Aortic smooth muscle cell (primary cell): Measurements from ENCODE around the gene M6PR. TPM values are rescaled to one million over a fixed set of nuclear protein-coding genes. Genes with fewer than 3 reads are reported as not detected.

Source experiments
- total RNA-seq: library from RNA; depleted of rRNA; stranded (reverse); fragments of >200 nt; gene quantifications from 2 replicates; pipeline ENCODE4 v1.2.3, GENCODE V29; 2014

M6PR gene
- total RNA-seq, result 327 and 416 TPM in 2 replicates

DNA sequence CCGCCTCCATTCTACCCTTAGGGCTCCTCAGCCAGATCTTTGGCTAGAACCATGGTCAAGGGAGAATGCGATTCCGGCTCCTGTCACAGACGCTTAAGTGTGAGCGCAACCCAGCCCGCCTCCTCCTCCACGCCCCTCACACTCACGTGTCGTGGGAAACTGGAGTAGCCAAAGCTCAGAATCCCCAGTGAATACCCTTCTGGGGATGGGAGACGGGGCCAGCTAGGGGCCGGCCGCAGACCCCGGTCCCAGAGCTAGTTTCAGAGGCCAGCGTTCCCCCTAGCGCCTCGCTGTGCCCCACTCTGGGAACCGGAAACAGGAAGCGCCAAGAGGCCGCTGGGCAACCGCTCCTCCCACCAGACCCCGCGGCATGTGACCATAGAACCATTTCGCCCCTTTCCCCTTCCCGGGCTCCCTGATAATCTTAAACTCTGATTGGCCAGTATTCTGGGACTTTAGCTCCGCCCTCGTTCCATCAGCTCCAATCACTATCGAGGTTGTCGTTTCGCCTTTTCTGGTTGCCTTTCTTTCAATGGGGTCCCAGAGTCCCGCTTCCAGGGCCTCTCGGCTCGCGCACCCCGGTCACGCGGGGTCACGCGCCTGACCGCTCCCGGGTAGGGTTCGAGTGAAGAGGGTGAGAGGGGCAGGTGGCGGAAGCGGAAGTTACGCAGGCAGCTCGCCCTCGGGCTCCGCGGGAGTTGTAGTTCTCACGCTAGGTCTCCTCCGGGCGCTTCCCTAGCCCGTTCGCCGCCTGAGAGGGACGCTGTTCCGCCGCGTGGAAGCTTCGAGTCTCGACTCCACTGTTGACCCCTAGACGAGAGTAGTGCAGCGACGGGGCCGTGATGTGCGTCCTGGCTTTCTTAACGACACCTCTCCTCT lies at the start of gene M6PR:
TSS of gene M6PR (minus strand) at position 304 of the 879 bp plus-strand sequence. CDS start 3,241 bp downstream, outside the sequence.

DNA sequence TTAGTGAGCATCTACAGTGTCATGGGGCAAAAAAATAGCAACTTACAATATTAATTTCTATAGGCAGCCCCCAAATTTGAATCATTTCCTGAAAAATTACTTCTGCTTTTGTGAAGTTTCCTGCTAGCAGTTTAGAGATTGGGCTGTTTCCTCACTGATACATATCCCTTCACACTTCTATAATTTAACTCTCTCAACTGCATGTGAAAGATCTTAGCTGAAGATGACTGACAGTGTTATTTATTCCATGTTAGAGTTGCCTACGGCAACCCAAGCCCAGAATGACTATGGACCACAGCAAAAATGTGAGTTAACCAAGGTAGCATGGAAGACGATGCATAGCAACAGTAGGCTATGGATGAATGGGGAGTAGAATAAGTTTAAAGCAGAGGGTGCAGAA lies 40.0 kb upstream of the M6PR start, which contains the start of gene KLRG1:
TSS of gene KLRG1 (plus strand) at position 134 of the 400 bp plus-strand sequence. CDS start at position 224, 90 bp downstream.

DNA sequence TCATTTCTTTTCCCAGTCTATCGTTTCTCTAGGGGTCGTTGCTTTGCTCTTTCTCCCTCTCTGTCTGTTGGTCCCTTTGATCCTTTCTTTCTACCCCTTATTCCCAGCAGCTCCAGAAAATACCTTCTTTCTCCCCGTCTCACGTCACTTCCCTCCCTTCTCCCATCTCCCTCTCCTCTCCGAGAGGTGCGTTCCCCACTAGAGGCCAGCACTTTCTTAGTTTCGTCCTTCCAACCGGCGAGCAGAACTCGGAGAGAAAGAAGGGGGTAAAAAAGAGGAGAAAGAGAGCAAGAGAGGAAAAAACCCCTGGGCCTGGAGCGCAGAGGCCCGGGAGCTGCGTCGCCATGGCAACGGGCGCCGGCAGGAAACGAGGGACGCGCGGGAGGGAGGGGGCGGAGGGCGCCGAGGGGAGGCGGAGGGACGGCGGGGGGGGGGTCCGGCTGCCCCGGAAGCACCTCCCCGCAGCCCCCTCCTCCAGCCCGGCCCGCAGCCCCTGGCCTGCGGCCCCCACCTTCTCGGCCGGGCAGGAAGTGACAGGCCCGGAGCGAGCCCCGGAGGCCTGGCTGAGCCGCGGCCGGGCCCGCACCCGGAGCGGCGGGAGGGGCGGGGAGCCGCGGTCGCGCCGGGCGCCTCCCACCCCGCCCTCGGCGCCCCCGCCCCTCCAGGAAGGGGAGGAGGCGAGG lies 35.3 kb downstream of the M6PR start, which contains the start of gene PHC1:
TSS of gene PHC1 (plus strand) at position 477 of the 683 bp plus-strand sequence. CDS start 3,169 bp downstream, outside the sequence.

Other genes with a start within 250 kb of the M6PR start
- gene A2ML1, start 127.0 kb downstream of the M6PR start, total RNA-seq, result 0.53 TPM in 1 of 2 replicates, not detected in the other
- gene PHC1, start 35.1 kb downstream of the M6PR start, total RNA-seq, result 9.6 and 14.7 TPM in 2 replicates
- gene KLRG1, start 39.9 kb upstream of the M6PR start, total RNA-seq, result 0.37 and 0.53 TPM in 2 replicates
- 6.1 and 6.7 TPM in 2 replicates for gene A2M, start 166.3 kb upstream of the M6PR start, total RNA-seq